Gastrocnemius medialis (tissue), 4 donors: ENCODE data around the gene KIAA0319L. TPM values are rescaled to one million over a fixed set of nuclear protein-coding genes. Genes with fewer than 3 reads are reported as not detected.

ENCODE experiments used
- ATAC-seq, 2 donors: fragments of 150-250 bp; one replicate each; pipeline ENCODE4 v1.9.1; 2016
- DNase-seq, 2 donors: peaks; one replicate each; pipeline ENCODE4 v3.0.0-alpha.2; 2019
- H3K27ac ChIP-seq, 4 donors: fragments of 200-600 bp; sonication (generic); 1 replicate in 1 of 4; 2 replicates in 3 of 4; pipeline ENCODE4 v1.5.1; 2016 to 2018; ENCODE audit warnings: mild to moderate bottlenecking in 2 of 4, moderate library complexity in 1 of 4
- H3K27me3 ChIP-seq, 3 donors: fragments of 200-600 bp; sonication (generic) in 2 of 3; 1 replicate in 1 of 3; 2 replicates in 2 of 3; pipeline versions ENCODE4 v1.5.1 to v1.6.0; 2016 to 2019; ENCODE audit warnings: mild to moderate bottlenecking in 1 of 3, moderate library complexity in 1 of 3
- H3K36me3 ChIP-seq, 2 donors: fragments of 200-600 bp; sonication (generic) in 1 of 2; one replicate each; pipeline ENCODE4 v1.5.1; 2017 to 2018
- H3K4me1 ChIP-seq, 2 donors: fragments of 200-600 bp; sonication (generic) in 1 of 2; one replicate each; pipeline ENCODE4 v1.5.1; 2016 to 2017; ENCODE audit warnings: mild to moderate bottlenecking in 2 of 2
- H3K4me3 ChIP-seq, 4 donors: fragments of 200-600 bp; sonication (generic) in 3 of 4; 1 replicate in 1 of 4; 2 replicates in 3 of 4; pipeline ENCODE4 v1.5.1; 2016 to 2019; ENCODE audit warnings: mild to moderate bottlenecking in 2 of 4
- H3K9me3 ChIP-seq, 3 donors: fragments of 200-600 bp; sonication (generic) in 2 of 3; 1 replicate in 1 of 3; 2 replicates in 2 of 3; pipeline ENCODE4 v1.5.1; 2016 to 2019
- CTCF ChIP-seq, 5 experiments: fragments of 450-650 bp in 3 of 5; fragments of 200-600 bp in 2 of 5; sonication (generic) in 2 of 5; IDR thresholded peaks in 4 of 5; conservative IDR thresholded peaks in 1 of 5; 1 replicate in 4 of 5; 2 replicates in 1 of 5; pipeline ENCODE4 v1.5.1; 2016 to 2019; ENCODE audit warnings: antibody characterized with exemption in 5 of 5, mild to moderate bottlenecking in 3 of 5, moderate library complexity in 3 of 5
- POLR2A ChIP-seq, 2 donors: fragments of 450-650 bp; IDR thresholded peaks; one replicate each; pipeline ENCODE4 v1.6.1; 2017; ENCODE audit warnings: antibody characterized with exemption in 2 of 2, mild to moderate bottlenecking in 2 of 2, moderate library complexity in 2 of 2
- in situ Hi-C, 4 donors: fragments of 200-750 bp; cut with MboI; loops; one replicate each; pipeline versions ENCODE4 v1.15.0 to v1.8.0; 2017; ENCODE audit warnings: low sequenced_read_pairs in 4 of 4
- intact Hi-C: fragments of 100-400 bp; cut with DNase I; formaldehyde crosslinking; loops from one replicate; pipeline ENCODE4 v1.15.1; 2023; ENCODE audit warnings: low total_unique reads
- total RNA-seq, 4 donors: library from RNA; depleted of rRNA; stranded (reverse); fragments of >200 nt; gene quantifications; one replicate each; pipeline versions ENCODE4 v1.1.0 to v1.2.3, GENCODE V29; 2016

Gene KIAA0319L
- total RNA-seq, 4 donors from 2014 or later = 44.4 to 85.0 (median 69.2) TPM

- Histone ChIP-seq H3K27me3 (peaks cover 67 to 89% (median 74%) of the 10 kb centered on the region in 3 donors), H3K4me1 (peaks cover 3 to 8% of the 10 kb centered on the region in 2 donors), H3K27ac (no peak within 1 kb of the TSS), H3K4me3 (peak within 1 kb of the TSS; percentile 34 to 45 (median 42)), H3K9me3 (no peaks in the 10 kb centered on the region), H3K36me3 (no peaks in the 10 kb centered on the region)
- TF ChIP-seq CTCF (IDR thresholded peaks at IDR 0.05 in 4 of 5, conservative IDR thresholded peaks at IDR 0.05 in 1 of 5) (no peak), POLR2A (IDR thresholded peaks at IDR 0.05) (no peak)
- ATAC-seq = no peak
- intact Hi-C loops = no loop called here
- in situ Hi-C loops = no loop called here
- peak in 1 of 2 donors; percentile 6 for DNase-seq
Observed at GRCh38 chr1:35573198-35574124, 16.3 kb upstream of the KIAA0319L start, which contains the start of gene TFAP2E. Gene TFAP2E, plus strand, starts transcription at chr1:35573314. Its CDS starts 264 bp downstream, at chr1:35573578.

GRCh38 chr1:35572296-35572695 lies 15.1 kb upstream of the KIAA0319L start:
- H3K27ac ChIP-seq = no peak overlapping the region
- intact Hi-C loops (no loop called here), in situ Hi-C loops (no loop called here)
- H3K4me1 ChIP-seq = peaks cover 3% of the 10 kb centered on the region in 2 donors
- no peak overlapping the region for H3K4me3 ChIP-seq
- H3K9me3 ChIP-seq = no peaks in the 10 kb centered on the region
- H3K27me3 ChIP-seq = peaks cover 55 to 77% (median 62%) of the 10 kb centered on the region in 3 donors
- H3K36me3 ChIP-seq = no peaks in the 10 kb centered on the region
- TF ChIP-seq CTCF (IDR thresholded peaks at IDR 0.05 in 4 of 5, conservative IDR thresholded peaks at IDR 0.05 in 1 of 5) (no peak), POLR2A (IDR thresholded peaks at IDR 0.05) (no peak)
- DNase-seq (no peak), ATAC-seq (no peak)

GRCh38 chr1:35571263-35571662 lies 14.1 kb upstream of the KIAA0319L start:
- Histone ChIP-seq H3K27me3 (peaks cover 47 to 67% (median 53%) of the 10 kb centered on the region in 3 donors), H3K4me1 (peaks cover 0 to 3% of the 10 kb centered on the region in 2 donors), H3K27ac (no peak overlapping the region), H3K9me3 (no peaks in the 10 kb centered on the region), H3K4me3 (no peak overlapping the region), H3K36me3 (no peaks in the 10 kb centered on the region)
- DNase-seq (no peak), ATAC-seq (no peak)
- intact Hi-C loops (no loop called here), in situ Hi-C loops (no loop called here)
- TF ChIP-seq CTCF (IDR thresholded peaks at IDR 0.05 in 4 of 5, conservative IDR thresholded peaks at IDR 0.05 in 1 of 5) = no peak
- no peak for TF ChIP-seq POLR2A (IDR thresholded peaks at IDR 0.05)

- H3K4me1 ChIP-seq = peaks cover 0 to 3% of the 10 kb centered on the region in 2 donors
- in situ Hi-C loops (no loop called here), intact Hi-C loops (no loop called here)
- ATAC-seq = no peak
- H3K4me3 ChIP-seq = no peak overlapping the region
- no peak overlapping the region for H3K27ac ChIP-seq
- H3K27me3 ChIP-seq = peaks cover 41 to 62% (median 47%) of the 10 kb centered on the region in 3 donors
- no peak for DNase-seq
- no peaks in the 10 kb centered on the region for H3K36me3 ChIP-seq
- no peaks in the 10 kb centered on the region for H3K9me3 ChIP-seq
- TF ChIP-seq CTCF (IDR thresholded peaks at IDR 0.05 in 4 of 5, conservative IDR thresholded peaks at IDR 0.05 in 1 of 5) = no peak
- TF ChIP-seq POLR2A (IDR thresholded peaks at IDR 0.05) = no peak
Observed at GRCh38 chr1:35570589-35571137, 13.5 kb upstream of the KIAA0319L start.
